Liver (tissue), 9 donors: ENCODE data around the gene MSX2. TPM values are rescaled to one million over a fixed set of nuclear protein-coding genes. Genes with fewer than 3 reads are reported as not detected.

Experiments used
- DNase-seq: peaks from one replicate; pipeline ENCODE4 v3.0.0-alpha.2; 2017; ENCODE audit warnings: low spot score
- H3K27ac ChIP-seq, 2 donors: one replicate each; pipeline ENCODE4 v1.7.0; 2013; ENCODE audit warnings: inconsistent platforms in 2 of 2, low read length in 2 of 2, control low read depth in 1 of 2, low read depth in 1 of 2, mild to moderate bottlenecking in 1 of 2
- H3K27me3 ChIP-seq, 4 donors: one replicate each; pipeline versions ENCODE4 v1.6.1 to v1.7.0; 2013; ENCODE audit warnings: low read length in 3 of 4, inconsistent platforms in 1 of 4, mild to moderate bottlenecking in 1 of 4, moderate library complexity in 1 of 4; ENCODE audit not compliant: control insufficient read depth in 4 of 4, insufficient read depth in 4 of 4
- H3K36me3 ChIP-seq, 4 donors: one replicate each; pipeline versions ENCODE4 v1.6.1 to v1.7.0; 2013; ENCODE audit warnings: low read length in 3 of 4, mild to moderate bottlenecking in 3 of 4, low read depth in 1 of 4, moderate library complexity in 1 of 4; ENCODE audit not compliant: control insufficient read depth in 4 of 4, insufficient read depth in 3 of 4
- H3K4me1 ChIP-seq, 4 donors: one replicate each; pipeline versions ENCODE4 v1.6.1 to v1.7.0; 2013; ENCODE audit warnings: low read length in 3 of 4, mild to moderate bottlenecking in 3 of 4, moderate library complexity in 1 of 4; ENCODE audit not compliant: control insufficient read depth in 4 of 4, insufficient read depth in 4 of 4
- H3K4me3 ChIP-seq, 3 donors: one replicate each; pipeline versions ENCODE4 v1.6.1 to v1.7.0; 2013; ENCODE audit warnings: low read length in 3 of 3, control low read depth in 1 of 3, low read depth in 1 of 3, mild to moderate bottlenecking in 1 of 3
- H3K9ac ChIP-seq, 2 donors: one replicate each; pipeline ENCODE4 v1.7.0; 2013; ENCODE audit warnings: low read length in 2 of 2, mild to moderate bottlenecking in 2 of 2, moderate library complexity in 2 of 2, control low read depth in 1 of 2, low read depth in 1 of 2
- H3K9me3 ChIP-seq, 4 donors: one replicate each; pipeline versions ENCODE4 v1.6.1 to v1.7.0; 2013; ENCODE audit warnings: low read length in 3 of 4; ENCODE audit not compliant: control insufficient read depth in 4 of 4
- EGR1 ChIP-seq, 2 donors: IDR thresholded peaks; 2 replicates each; pipeline ENCODE4 v1.6.1; 2016 to 2018; ENCODE audit warnings: antibody characterized with exemption in 2 of 2, low read depth in 2 of 2
- FOXA1 ChIP-seq: IDR thresholded peaks from 2 replicates; pipeline ENCODE4 v1.6.1; 2016; ENCODE audit warnings: antibody characterized with exemption
- FOXA2 ChIP-seq: IDR thresholded peaks from 2 replicates; pipeline ENCODE4 v1.6.1; 2016; ENCODE audit warnings: antibody characterized with exemption
- GABPA ChIP-seq, 2 donors: IDR thresholded peaks in 1 of 2; conservative IDR thresholded peaks in 1 of 2; 2 replicates each; pipeline ENCODE4 v1.6.1; 2016; ENCODE audit warnings: antibody characterized with exemption in 2 of 2, mild to moderate bottlenecking in 1 of 2, moderate library complexity in 1 of 2
- HNF4A ChIP-seq, 2 donors: conservative IDR thresholded peaks; 2 replicates each; pipeline ENCODE4 v1.6.1; 2016; ENCODE audit warnings: antibody characterized with exemption in 2 of 2, mild to moderate bottlenecking in 2 of 2
- HNF4G ChIP-seq: IDR thresholded peaks from 2 replicates; pipeline ENCODE4 v1.6.1; 2016; ENCODE audit warnings: antibody characterized with exemption
- JUND ChIP-seq, 2 donors: IDR thresholded peaks; 2 replicates each; pipeline ENCODE4 v1.6.1; 2016; ENCODE audit warnings: antibody characterized with exemption in 2 of 2
- NR2F2 ChIP-seq: IDR thresholded peaks from 2 replicates; pipeline ENCODE4 v1.6.1; 2016; ENCODE audit warnings: antibody characterized with exemption
- RAD21 ChIP-seq, 2 donors: IDR thresholded peaks; 2 replicates each; pipeline ENCODE4 v1.6.1; 2016; ENCODE audit warnings: antibody characterized with exemption in 2 of 2, mild to moderate bottlenecking in 2 of 2
- RXRA ChIP-seq, 2 donors: IDR thresholded peaks; 2 replicates each; pipeline ENCODE4 v1.6.1; 2017 to 2018; ENCODE audit warnings: antibody characterized with exemption in 2 of 2, mild to moderate bottlenecking in 1 of 2
- SP1 ChIP-seq: IDR thresholded peaks from 2 replicates; pipeline ENCODE4 v1.6.1; 2018; ENCODE audit warnings: antibody characterized with exemption, mild to moderate bottlenecking
- TAF1 ChIP-seq: conservative IDR thresholded peaks from 2 replicates; pipeline ENCODE4 v1.6.1; 2016; ENCODE audit warnings: antibody characterized with exemption, mild to moderate bottlenecking
- YY1 ChIP-seq: IDR thresholded peaks from 2 replicates; pipeline ENCODE4 v1.6.1; 2016; ENCODE audit warnings: antibody characterized with exemption, mild to moderate bottlenecking
- WGBS: extraction: QIAGEN DNeasy Blood & Tissue Kit; methylation state at CpG from one replicate; pipeline ENCODE4 v1.1.7; 2013; 5-methylcytosine and 5-hydroxymethylcytosine counted together
- polyA plus RNA-seq, 2 donors: library from polyadenylated mRNA; stranded (reverse) in 1 of 2; unstranded in 1 of 2; fragments of 200-250 nt in 1 of 2; fragments of >200 nt in 1 of 2; fragmentation: Nextera tagmentation in 1 of 2; extraction: Ambion mirVana in 1 of 2; gene quantifications; one replicate each; pipeline versions ENCODE4 v1.2.1 to v1.2.3, GENCODE V29; 2013 to 2015
- total RNA-seq, 2 donors: library from RNA; depleted of rRNA; stranded (reverse); fragments of >200 nt; gene quantifications; one replicate each; pipeline ENCODE4 v1.2.3, GENCODE V29; 2014
- TF ChIP-seq, protein P1 (sequence below): IDR thresholded peaks from 2 replicates; pipeline ENCODE4 v1.6.1; 2016; ENCODE audit warnings: antibody characterized with exemption
- TF ChIP-seq, protein P2 (sequence below): fragments of 150-350 bp; IDR thresholded peaks from 2 replicates; pipeline ENCODE4 v1.5.1; 2017; ENCODE audit warnings: improper control_type of control experiment, low read depth, low read length; ENCODE audit not compliant: missing input control
- TF ChIP-seq, protein P3 (sequence below): IDR thresholded peaks from 2 replicates; pipeline ENCODE4 v1.6.1; 2016; ENCODE audit warnings: antibody characterized with exemption
- TF ChIP-seq, protein P4 (sequence below): IDR thresholded peaks from 2 replicates; pipeline ENCODE4 v1.6.1; 2016; ENCODE audit warnings: antibody characterized with exemption, mild to moderate bottlenecking
- TF ChIP-seq, protein P5 (sequence below): IDR thresholded peaks from 2 replicates; pipeline ENCODE4 v1.6.1; 2016; ENCODE audit warnings: antibody characterized with exemption
- donor health status: healthy.
- donor health status: healthy.
- donor health status: healthy.
- donor health status: healthy.
- donor health status: healthy.

Gene MSX2
- total and polyA plus RNA-seq, 4 donors, result 0.08 to 0.09 TPM; not detected in 2

DNA sequence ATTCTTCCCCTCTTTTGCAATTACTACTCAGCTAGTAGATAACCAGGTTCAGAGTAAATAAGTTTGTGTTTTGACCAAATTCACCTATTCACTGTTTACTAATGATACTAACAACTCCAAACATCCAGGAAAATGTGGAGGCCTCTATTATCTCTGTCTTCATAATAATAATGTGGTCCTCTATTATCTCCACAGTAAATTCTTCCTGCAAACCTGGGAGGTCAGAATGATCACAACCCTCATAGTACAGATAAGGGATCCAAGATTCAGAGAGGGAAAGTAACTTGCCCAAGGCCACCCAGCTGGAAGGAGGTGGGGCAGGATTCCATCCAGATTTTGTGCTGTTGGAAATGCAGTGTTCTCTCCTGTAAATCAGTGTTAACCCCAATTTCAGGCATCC is 9.6 kb upstream of the MSX2 start (continued):
- no peak for TF ChIP-seq TAF1
- no peak for TF ChIP-seq HNF4A (conservative IDR thresholded peaks at IDR 0.05)
- TF ChIP-seq SP1, result no peak
- TF ChIP-seq, protein P1, sequence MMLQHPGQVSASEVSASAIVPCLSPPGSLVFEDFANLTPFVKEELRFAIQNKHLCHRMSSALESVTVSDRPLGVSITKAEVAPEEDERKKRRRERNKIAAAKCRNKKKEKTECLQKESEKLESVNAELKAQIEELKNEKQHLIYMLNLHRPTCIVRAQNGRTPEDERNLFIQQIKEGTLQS, result no peak
- TF ChIP-seq, protein P2, sequence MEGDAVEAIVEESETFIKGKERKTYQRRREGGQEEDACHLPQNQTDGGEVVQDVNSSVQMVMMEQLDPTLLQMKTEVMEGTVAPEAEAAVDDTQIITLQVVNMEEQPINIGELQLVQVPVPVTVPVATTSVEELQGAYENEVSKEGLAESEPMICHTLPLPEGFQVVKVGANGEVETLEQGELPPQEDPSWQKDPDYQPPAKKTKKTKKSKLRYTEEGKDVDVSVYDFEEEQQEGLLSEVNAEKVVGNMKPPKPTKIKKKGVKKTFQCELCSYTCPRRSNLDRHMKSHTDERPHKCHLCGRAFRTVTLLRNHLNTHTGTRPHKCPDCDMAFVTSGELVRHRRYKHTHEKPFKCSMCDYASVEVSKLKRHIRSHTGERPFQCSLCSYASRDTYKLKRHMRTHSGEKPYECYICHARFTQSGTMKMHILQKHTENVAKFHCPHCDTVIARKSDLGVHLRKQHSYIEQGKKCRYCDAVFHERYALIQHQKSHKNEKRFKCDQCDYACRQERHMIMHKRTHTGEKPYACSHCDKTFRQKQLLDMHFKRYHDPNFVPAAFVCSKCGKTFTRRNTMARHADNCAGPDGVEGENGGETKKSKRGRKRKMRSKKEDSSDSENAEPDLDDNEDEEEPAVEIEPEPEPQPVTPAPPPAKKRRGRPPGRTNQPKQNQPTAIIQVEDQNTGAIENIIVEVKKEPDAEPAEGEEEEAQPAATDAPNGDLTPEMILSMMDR, result no peak
- no peak for TF ChIP-seq GABPA (IDR thresholded peaks at IDR 0.05 in 1 of 2, conservative IDR thresholded peaks at IDR 0.05 in 1 of 2)
- TF ChIP-seq YY1, result no peak

DNA sequence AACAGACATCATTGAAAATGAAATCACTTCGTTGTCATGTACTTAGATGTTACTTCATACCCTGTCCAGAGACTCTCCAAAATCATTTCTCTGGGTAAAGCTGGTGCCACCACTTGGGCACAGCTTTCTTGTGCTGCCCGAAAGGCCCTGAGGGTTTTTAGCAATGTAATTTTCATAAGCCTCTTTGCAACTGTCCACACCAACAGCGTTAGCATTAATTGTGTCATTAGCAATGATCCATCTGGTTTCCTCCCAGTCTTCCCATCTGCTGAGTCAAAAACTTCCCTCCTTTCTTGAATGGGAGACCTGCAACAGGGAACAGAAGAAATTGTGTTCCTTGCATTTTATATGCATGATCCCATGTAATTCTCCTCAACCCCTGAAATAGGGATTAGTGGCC is 8.6 kb upstream of the MSX2 start:
- no peaks in the 10 kb centered on the region for H3K36me3 ChIP-seq
- no peaks in the 10 kb centered on the region for H3K9me3 ChIP-seq
- TF ChIP-seq GABPA (IDR thresholded peaks at IDR 0.05 in 1 of 2, conservative IDR thresholded peaks at IDR 0.05 in 1 of 2) (no peak), SP1 (no peak), JUND (IDR thresholded peaks at IDR 0.05) (no peak), EGR1 (IDR thresholded peaks at IDR 0.05; ENCODE audit: low read depth in 2 of 2) (no peak), FOXA2 (no peak), YY1 (no peak), HNF4G (no peak), TAF1 (no peak), NR2F2 (no peak), RXRA (IDR thresholded peaks at IDR 0.05) (no peak), FOXA1 (no peak), RAD21 (IDR thresholded peaks at IDR 0.05) (no peak), HNF4A (conservative IDR thresholded peaks at IDR 0.05) (no peak)
- TF ChIP-seq, protein P1, result no peak
- TF ChIP-seq, protein P2, result no peak
- TF ChIP-seq, protein P3, sequence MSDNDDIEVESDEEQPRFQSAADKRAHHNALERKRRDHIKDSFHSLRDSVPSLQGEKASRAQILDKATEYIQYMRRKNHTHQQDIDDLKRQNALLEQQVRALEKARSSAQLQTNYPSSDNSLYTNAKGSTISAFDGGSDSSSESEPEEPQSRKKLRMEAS, result no peak
- TF ChIP-seq, protein P4, sequence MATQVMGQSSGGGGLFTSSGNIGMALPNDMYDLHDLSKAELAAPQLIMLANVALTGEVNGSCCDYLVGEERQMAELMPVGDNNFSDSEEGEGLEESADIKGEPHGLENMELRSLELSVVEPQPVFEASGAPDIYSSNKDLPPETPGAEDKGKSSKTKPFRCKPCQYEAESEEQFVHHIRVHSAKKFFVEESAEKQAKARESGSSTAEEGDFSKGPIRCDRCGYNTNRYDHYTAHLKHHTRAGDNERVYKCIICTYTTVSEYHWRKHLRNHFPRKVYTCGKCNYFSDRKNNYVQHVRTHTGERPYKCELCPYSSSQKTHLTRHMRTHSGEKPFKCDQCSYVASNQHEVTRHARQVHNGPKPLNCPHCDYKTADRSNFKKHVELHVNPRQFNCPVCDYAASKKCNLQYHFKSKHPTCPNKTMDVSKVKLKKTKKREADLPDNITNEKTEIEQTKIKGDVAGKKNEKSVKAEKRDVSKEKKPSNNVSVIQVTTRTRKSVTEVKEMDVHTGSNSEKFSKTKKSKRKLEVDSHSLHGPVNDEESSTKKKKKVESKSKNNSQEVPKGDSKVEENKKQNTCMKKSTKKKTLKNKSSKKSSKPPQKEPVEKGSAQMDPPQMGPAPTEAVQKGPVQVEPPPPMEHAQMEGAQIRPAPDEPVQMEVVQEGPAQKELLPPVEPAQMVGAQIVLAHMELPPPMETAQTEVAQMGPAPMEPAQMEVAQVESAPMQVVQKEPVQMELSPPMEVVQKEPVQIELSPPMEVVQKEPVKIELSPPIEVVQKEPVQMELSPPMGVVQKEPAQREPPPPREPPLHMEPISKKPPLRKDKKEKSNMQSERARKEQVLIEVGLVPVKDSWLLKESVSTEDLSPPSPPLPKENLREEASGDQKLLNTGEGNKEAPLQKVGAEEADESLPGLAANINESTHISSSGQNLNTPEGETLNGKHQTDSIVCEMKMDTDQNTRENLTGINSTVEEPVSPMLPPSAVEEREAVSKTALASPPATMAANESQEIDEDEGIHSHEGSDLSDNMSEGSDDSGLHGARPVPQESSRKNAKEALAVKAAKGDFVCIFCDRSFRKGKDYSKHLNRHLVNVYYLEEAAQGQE, result no peak
- TF ChIP-seq, protein P5, sequence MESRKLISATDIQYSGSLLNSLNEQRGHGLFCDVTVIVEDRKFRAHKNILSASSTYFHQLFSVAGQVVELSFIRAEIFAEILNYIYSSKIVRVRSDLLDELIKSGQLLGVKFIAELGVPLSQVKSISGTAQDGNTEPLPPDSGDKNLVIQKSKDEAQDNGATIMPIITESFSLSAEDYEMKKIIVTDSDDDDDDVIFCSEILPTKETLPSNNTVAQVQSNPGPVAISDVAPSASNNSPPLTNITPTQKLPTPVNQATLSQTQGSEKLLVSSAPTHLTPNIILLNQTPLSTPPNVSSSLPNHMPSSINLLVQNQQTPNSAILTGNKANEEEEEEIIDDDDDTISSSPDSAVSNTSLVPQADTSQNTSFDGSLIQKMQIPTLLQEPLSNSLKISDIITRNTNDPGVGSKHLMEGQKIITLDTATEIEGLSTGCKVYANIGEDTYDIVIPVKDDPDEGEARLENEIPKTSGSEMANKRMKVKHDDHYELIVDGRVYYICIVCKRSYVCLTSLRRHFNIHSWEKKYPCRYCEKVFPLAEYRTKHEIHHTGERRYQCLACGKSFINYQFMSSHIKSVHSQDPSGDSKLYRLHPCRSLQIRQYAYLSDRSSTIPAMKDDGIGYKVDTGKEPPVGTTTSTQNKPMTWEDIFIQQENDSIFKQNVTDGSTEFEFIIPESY, result no peak
- H3K4me3 ChIP-seq, result no peak overlapping the region
- H3K27me3 ChIP-seq, result peaks cover 0 to 20% (median 8%) of the 10 kb centered on the region in 4 donors
- peaks cover 0 to 4% (median 0%) of the 10 kb centered on the region in 4 donors for H3K4me1 ChIP-seq
- no peak overlapping the region for H3K27ac ChIP-seq
- DNase-seq, result no peak
- whole genome bisulfite sequencing, result 71% methylated on average over 3 of the region's 3 CpGs
- H3K9ac ChIP-seq, result no peak overlapping the region
